IMR-90 (cell line): ENCODE results near the gene DPEP1. TPM values are rescaled to one million over a fixed set of nuclear protein-coding genes. Genes with fewer than 3 reads are reported as not detected.
"Not testable (repeated sequence)": the region's sequence is repeated elsewhere in the genome, so short reads cannot be mapped to it uniquely, and the experiment has no call there.

Experiments
- ATAC-seq: fragments of 200-7000 bp; cut with Tn5 transposase; 2 replicates; pipeline ENCODE4 v1.9.1; 2020; ENCODE audit warnings: low read depth, mild to moderate bottlenecking, moderate library complexity
- BruUV-seq: library from RNA; stranded (reverse); fragments of 400-500 nt; replicated peaks from 2 replicates; lab custom pipeline; 2021; lab: Mats Ljungman, UMichigan
- CTCF ChIA-PET: fragments of 300-600 bp; formaldehyde crosslinking; extraction: SDS; loops from one replicate; lab custom pipeline; 2021; ENCODE audit warnings: antibody characterized with exemption; lab: Yijun Ruan, JAX
- POLR2A ChIA-PET: fragments of 300-600 bp; sonication (Branson Sonifier 250); formaldehyde crosslinking; loops from one replicate; lab custom pipeline; 2022; ENCODE audit warnings: antibody characterized with exemption; ENCODE audit not compliant: unreplicated experiment; lab: Charles Lee
- DNase-seq: peaks from one replicate; pipeline ENCODE4 v3.0.0; 2013
- H2AFZ ChIP-seq: replicated peaks from 2 replicates; pipeline ENCODE3; 2013; ENCODE audit warnings: low read length, mild to moderate bottlenecking; ENCODE audit not compliant: poor library complexity
- H2AK5ac ChIP-seq: 2 replicates; pipeline ENCODE4 v1.6.1; 2013; ENCODE audit warnings: low read depth, low read length, inconsistent platforms
- H2AK9ac ChIP-seq: replicated peaks from 2 replicates; pipeline ENCODE3; 2013; ENCODE audit warnings: mild to moderate bottlenecking, low read depth, low read length, moderate library complexity; ENCODE audit not compliant: poor library complexity
- H2BK120ac ChIP-seq: 2 replicates; pipeline ENCODE4 v1.6.1; 2013; ENCODE audit warnings: low read depth, low read length, inconsistent platforms
- H2BK15ac ChIP-seq: 3 replicates; pipeline ENCODE4 v1.6.1; 2013; ENCODE audit warnings: low read depth, low read length, inconsistent platforms
- H2BK20ac ChIP-seq: 2 replicates; pipeline ENCODE4 v1.6.1; 2013; ENCODE audit warnings: low read depth, mild to moderate bottlenecking, inconsistent platforms, low read length, moderate library complexity
- H2BK5ac ChIP-seq: 2 replicates; pipeline ENCODE4 v1.6.1; 2013; ENCODE audit warnings: mild to moderate bottlenecking, low read depth, low read length, inconsistent platforms; ENCODE audit not compliant: poor library complexity, severe bottlenecking
- H3K14ac ChIP-seq: replicated peaks from 2 replicates; pipeline ENCODE4 v1.6.1; 2013; ENCODE audit warnings: low read depth, low read length, inconsistent platforms
- H3K18ac ChIP-seq: 2 replicates; pipeline ENCODE4 v1.6.1; 2013; ENCODE audit warnings: low read depth, low read length, control low read depth
- H3K23ac ChIP-seq: 2 replicates; pipeline ENCODE4 v1.6.1; 2013; ENCODE audit warnings: low read depth, low read length, inconsistent platforms
- H3K27ac ChIP-seq: 2 replicates; pipeline ENCODE4 v1.5.1; 2013; ENCODE audit warnings: mild to moderate bottlenecking, control low read depth, low read length; ENCODE audit not compliant: insufficient read depth
- H3K27me3 ChIP-seq: 2 replicates; pipeline ENCODE4 v1.6.1; 2013; ENCODE audit warnings: low read length; ENCODE audit not compliant: control insufficient read depth, insufficient read depth
- H3K36me3 ChIP-seq: 2 replicates; pipeline ENCODE4 v1.6.1; 2013; ENCODE audit warnings: low read length, mixed read lengths; ENCODE audit not compliant: control insufficient read depth, insufficient read depth
- H3K4ac ChIP-seq: 2 replicates; pipeline ENCODE4 v1.6.1; 2013; ENCODE audit warnings: low read depth, low read length, inconsistent platforms
- H3K4me1 ChIP-seq: 2 replicates; pipeline ENCODE4 v1.6.1; 2013; ENCODE audit warnings: low read length, mixed read lengths; ENCODE audit not compliant: control insufficient read depth, insufficient read depth
- H3K4me2 ChIP-seq: 2 replicates; pipeline ENCODE4 v1.6.1; 2013; ENCODE audit warnings: low read depth, mild to moderate bottlenecking, control low read depth, low read length, moderate library complexity
- H3K4me3 ChIP-seq: 2 replicates; pipeline ENCODE4 v1.5.1; 2013; ENCODE audit warnings: low read depth, mild to moderate bottlenecking, control low read depth, low read length, moderate library complexity; ENCODE audit not compliant: insufficient read depth
- H3K56ac ChIP-seq: 2 replicates; pipeline ENCODE4 v1.6.1; 2013; ENCODE audit warnings: low read length, inconsistent platforms; ENCODE audit not compliant: insufficient read depth; ENCODE audit errors: extremely low read depth
- H3K79me1 ChIP-seq, 2 experiments: 2 replicates each; pipeline ENCODE4 v1.6.1; 2013; ENCODE audit warnings: low read length in 2 of 2, inconsistent platforms in 1 of 2, low read depth in 1 of 2
- H3K9ac ChIP-seq: 2 replicates; pipeline ENCODE4 v1.6.1; 2013; ENCODE audit warnings: low read depth, low read length, control low read depth
- H3K9me1 ChIP-seq: 2 replicates; pipeline ENCODE4 v1.6.1; 2013; ENCODE audit warnings: low read length, inconsistent platforms; ENCODE audit not compliant: insufficient read depth
- H3K9me3 ChIP-seq: 2 replicates; pipeline ENCODE4 v1.6.1; 2013; ENCODE audit warnings: low read length; ENCODE audit not compliant: control insufficient read depth, insufficient read depth
- H4K20me1 ChIP-seq: 2 replicates; pipeline ENCODE4 v1.6.1; 2013; ENCODE audit warnings: low read length, inconsistent platforms; ENCODE audit not compliant: insufficient read depth
- H4K5ac ChIP-seq: 2 replicates; pipeline ENCODE4 v1.6.1; 2013; ENCODE audit warnings: mild to moderate bottlenecking, low read depth, low read length, control low read depth
- H4K8ac ChIP-seq, 2 experiments: 2 replicates each; pipeline ENCODE4 v1.6.1; 2013; ENCODE audit warnings: low read depth in 2 of 2, low read length in 2 of 2, control low read depth in 1 of 2, inconsistent platforms in 1 of 2
- H4K91ac ChIP-seq: 2 replicates; pipeline ENCODE4 v1.6.1; 2013; ENCODE audit warnings: low read depth, low read length, inconsistent platforms; ENCODE audit not compliant: insufficient read depth
- RAD21 ChIP-seq: IDR thresholded peaks from 2 replicates; pipeline ENCODE4 v1.6.1; 2012; ENCODE audit warnings: low read length, improper control_type of control experiment
- SMC3 ChIP-seq: fragments of 150-350 bp; IDR thresholded peaks from 2 replicates; pipeline ENCODE4 v1.6.1; 2016; ENCODE audit warnings: low read depth, mild to moderate bottlenecking, antibody characterized with exemption, low read length, moderate library complexity
- WGBS, 2 experiments: methylation state at CpG; one replicate each; pipeline versions ENCODE4 v1.1.5 to v1.1.7; 2013; ENCODE audit warnings: missing lambda C conversion rate in 2 of 2; ENCODE audit not compliant: insufficient read length in 1 of 2; ENCODE audit errors: extremely low coverage in 2 of 2; 5-methylcytosine and 5-hydroxymethylcytosine counted together
- dilution Hi-C: fragments of 300-500 bp; cut with HindIII; formaldehyde crosslinking; loops from one replicate; pipeline ENCODE4 v1.14.3; 2018; ENCODE audit warnings: low sequenced_read_pairs; ENCODE audit not compliant: unreplicated experiment
- in situ Hi-C: fragments of 300-500 bp; cut with MboI; formaldehyde crosslinking; loops from 3 replicates; pipeline ENCODE4 v1.14.3; 2019; ENCODE audit warnings: low sequenced_read_pairs, inconsistent platforms, mixed read lengths
- intact Hi-C: fragments of 100-400 bp; cut with micrococcal nuclease; formaldehyde crosslinking; loops from 2 replicates; pipeline ENCODE4 v1.10.0; 2022
- polyA plus RNA-seq, 3 experiments: library from polyadenylated mRNA; depleted of rRNA; stranded (reverse); fragments of >200 nt; gene quantifications; 2 replicates each; pipeline ENCODE4 v1.2.3, GENCODE V29; 2012; ENCODE audit warnings: low replicate concordance in 1 of 3
- total RNA-seq: library from RNA; depleted of rRNA; stranded (reverse); fragments of >200 nt; gene quantifications from 2 replicates; pipeline ENCODE4 v1.2.3, GENCODE V29; 2012
- TF ChIP-seq, protein P1 (sequence below): conservative IDR thresholded peaks from 2 replicates; pipeline ENCODE4 v1.5.1; 2012; ENCODE audit warnings: mild to moderate bottlenecking, low read depth, low read length, improper control_type of control experiment

The DPEP1 gene
- total and polyA plus RNA-seq, 2 of the 4 experiments (the other 2 are of a cell fraction) = not detected

GRCh38 chr16:89667000-89667399 lies 53.6 kb downstream of the DPEP1 start:
- CTCF ChIA-PET, H4K20me1 ChIP-seq, H3K23ac ChIP-seq, H2AK9ac ChIP-seq, H3K4me3 ChIP-seq, H3K4ac ChIP-seq, ATAC-seq, H3K14ac ChIP-seq, H3K27me3 ChIP-seq, H3K27ac ChIP-seq, H3K56ac ChIP-seq, BruUV-seq, H2BK120ac ChIP-seq, H2BK15ac ChIP-seq, H3K9me3 ChIP-seq, H3K9ac ChIP-seq, H4K8ac ChIP-seq, H3K79me1 ChIP-seq, H2AFZ ChIP-seq, H2BK5ac ChIP-seq, H4K5ac ChIP-seq, H3K4me2 ChIP-seq, H3K9me1 ChIP-seq, in situ Hi-C loops, H4K91ac ChIP-seq, H3K36me3 ChIP-seq, dilution Hi-C loops, H3K18ac ChIP-seq, H3K4me1 ChIP-seq, POLR2A ChIA-PET, H2BK20ac ChIP-seq, H2AK5ac ChIP-seq: not testable (repeated sequence)
- intact Hi-C loops = loop anchor here (1.0 kb wide), 1 partner anchor 92 kb away; the partner anchor contains the start of gene CPNE7
- DNase-seq = peak; percentile 43
- peak; percentile 52 for TF ChIP-seq SMC3
- TF ChIP-seq RAD21 = peak; percentile 53
- TF ChIP-seq, protein P1, sequence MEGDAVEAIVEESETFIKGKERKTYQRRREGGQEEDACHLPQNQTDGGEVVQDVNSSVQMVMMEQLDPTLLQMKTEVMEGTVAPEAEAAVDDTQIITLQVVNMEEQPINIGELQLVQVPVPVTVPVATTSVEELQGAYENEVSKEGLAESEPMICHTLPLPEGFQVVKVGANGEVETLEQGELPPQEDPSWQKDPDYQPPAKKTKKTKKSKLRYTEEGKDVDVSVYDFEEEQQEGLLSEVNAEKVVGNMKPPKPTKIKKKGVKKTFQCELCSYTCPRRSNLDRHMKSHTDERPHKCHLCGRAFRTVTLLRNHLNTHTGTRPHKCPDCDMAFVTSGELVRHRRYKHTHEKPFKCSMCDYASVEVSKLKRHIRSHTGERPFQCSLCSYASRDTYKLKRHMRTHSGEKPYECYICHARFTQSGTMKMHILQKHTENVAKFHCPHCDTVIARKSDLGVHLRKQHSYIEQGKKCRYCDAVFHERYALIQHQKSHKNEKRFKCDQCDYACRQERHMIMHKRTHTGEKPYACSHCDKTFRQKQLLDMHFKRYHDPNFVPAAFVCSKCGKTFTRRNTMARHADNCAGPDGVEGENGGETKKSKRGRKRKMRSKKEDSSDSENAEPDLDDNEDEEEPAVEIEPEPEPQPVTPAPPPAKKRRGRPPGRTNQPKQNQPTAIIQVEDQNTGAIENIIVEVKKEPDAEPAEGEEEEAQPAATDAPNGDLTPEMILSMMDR = peak; percentile 47
- WGBS, 2 experiments = no CpG with 5 or more reads among the region's 7 CpGs
